Skeletal muscle tissue (tissue), 4 donors: ENCODE results near the gene TGFBR2. TPM values are rescaled to one million over a fixed set of nuclear protein-coding genes. Genes with fewer than 3 reads are reported as not detected.

Experiments
- H3K27ac ChIP-seq: one replicate; pipeline ENCODE4 v1.7.0; 2013; ENCODE audit warnings: mild to moderate bottlenecking, low read depth, low read length, inconsistent platforms
- H3K27me3 ChIP-seq, 3 donors: one replicate each; pipeline ENCODE4 v1.7.0; 2013; ENCODE audit warnings: low read length in 3 of 3; ENCODE audit not compliant: control insufficient read depth in 3 of 3, insufficient read depth in 3 of 3
- H3K36me3 ChIP-seq, 3 donors: one replicate each; pipeline ENCODE4 v1.7.0; 2013; ENCODE audit warnings: low read length in 3 of 3; ENCODE audit not compliant: control insufficient read depth in 3 of 3, insufficient read depth in 3 of 3
- H3K4me1 ChIP-seq, 3 donors: one replicate each; pipeline ENCODE4 v1.7.0; 2013; ENCODE audit warnings: low read length in 3 of 3, mild to moderate bottlenecking in 3 of 3; ENCODE audit not compliant: control insufficient read depth in 3 of 3, insufficient read depth in 3 of 3
- H3K4me3 ChIP-seq, 3 donors: one replicate each; pipeline ENCODE4 v1.7.0; 2013; ENCODE audit warnings: low read length in 3 of 3
- H3K9ac ChIP-seq, 3 donors: one replicate each; pipeline ENCODE4 v1.7.0; 2013; ENCODE audit warnings: low read length in 3 of 3, mild to moderate bottlenecking in 3 of 3, moderate library complexity in 2 of 3, low read depth in 1 of 3
- H3K9me3 ChIP-seq, 3 donors: one replicate each; pipeline ENCODE4 v1.7.0; 2013; ENCODE audit warnings: low read length in 3 of 3; ENCODE audit not compliant: control insufficient read depth in 3 of 3
- total RNA-seq: library from RNA; depleted of rRNA; stranded (reverse); fragments of >200 nt; gene quantifications from one replicate; pipeline ENCODE4 v1.2.3, GENCODE V29; 2014
- donor health status: Osteomylitis.

TGFBR2 gene
- total RNA-seq, 1 donor from 2014 or later, result 44.9 TPM

- no peak overlapping the region for H3K4me3 ChIP-seq
- H3K9ac ChIP-seq, result no peak overlapping the region
- peaks cover 0 to 35% (median 31%) of the 10 kb centered on the region in 3 donors for H3K4me1 ChIP-seq
- peaks cover 0 to 2% (median 0%) of the 10 kb centered on the region in 3 donors for H3K36me3 ChIP-seq
- no peaks in the 10 kb centered on the region for H3K27me3 ChIP-seq
- no peak overlapping the region for H3K27ac ChIP-seq
- H3K9me3 ChIP-seq, result no peaks in the 10 kb centered on the region
Measured at GRCh38 chr3:30616347-30617027, 10.1 kb downstream of the TGFBR2 start.

- H3K36me3 ChIP-seq, result peaks cover 0 to 2% (median 0%) of the 10 kb centered on the region in 3 donors
- no peaks in the 10 kb centered on the region for H3K27me3 ChIP-seq
- H3K4me1 ChIP-seq, result peaks cover 1 to 32% (median 29%) of the 10 kb centered on the region in 3 donors
- H3K4me3 ChIP-seq, result no peak overlapping the region
- no peak overlapping the region for H3K9ac ChIP-seq
- no peaks in the 10 kb centered on the region for H3K9me3 ChIP-seq
- no peak overlapping the region for H3K27ac ChIP-seq
Measured at GRCh38 chr3:30617069-30617468, 10.7 kb downstream of the TGFBR2 start.

GRCh38 chr3:30617653-30618052 is 11.3 kb downstream of the TGFBR2 start:
- H3K27ac ChIP-seq, result no peak overlapping the region
- H3K4me1 ChIP-seq, result peaks cover 3 to 32% (median 25%) of the 10 kb centered on the region in 3 donors
- H3K9ac ChIP-seq, result no peak overlapping the region
- H3K4me3 ChIP-seq, result no peak overlapping the region
- H3K9me3 ChIP-seq, result no peaks in the 10 kb centered on the region
- H3K27me3 ChIP-seq, result no peaks in the 10 kb centered on the region
- H3K36me3 ChIP-seq, result peaks cover 0 to 2% (median 0%) of the 10 kb centered on the region in 3 donors

DNA sequence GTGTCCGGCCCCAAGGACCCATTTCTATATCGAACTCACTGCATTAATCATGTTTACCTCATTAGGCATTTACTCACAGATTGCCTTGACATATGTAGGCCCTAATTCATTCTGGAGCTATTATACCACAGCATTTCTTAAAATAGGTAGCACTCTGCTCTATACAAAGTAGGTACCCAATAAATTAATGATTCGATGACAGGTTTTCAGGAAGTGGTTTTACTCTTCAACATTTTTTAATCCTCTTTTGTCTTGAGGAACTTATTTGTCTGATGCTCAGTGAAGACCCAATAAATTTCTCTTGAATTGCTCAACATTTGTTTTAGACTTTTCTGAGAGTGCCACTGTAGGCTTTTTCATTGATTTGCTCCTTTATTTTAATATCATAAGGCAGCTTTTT is 12.1 kb downstream of the TGFBR2 start:
- Histone ChIP-seq H3K4me3 (no peak overlapping the region), H3K36me3 (peaks cover 0 to 2% (median 0%) of the 10 kb centered on the region in 3 donors), H3K9ac (no peak overlapping the region), H3K27me3 (no peaks in the 10 kb centered on the region), H3K4me1 (peaks cover 5 to 27% (median 20%) of the 10 kb centered on the region in 3 donors), H3K27ac (no peak overlapping the region), H3K9me3 (no peaks in the 10 kb centered on the region)

GRCh38 chr3:30619318-30619717 is 12.9 kb downstream of the TGFBR2 start:
- H3K9me3 ChIP-seq, result no peaks in the 10 kb centered on the region
- peaks cover 0 to 2% (median 0%) of the 10 kb centered on the region in 3 donors for H3K36me3 ChIP-seq
- no peak overlapping the region for H3K27ac ChIP-seq
- peaks cover 6 to 25% (median 17%) of the 10 kb centered on the region in 3 donors for H3K4me1 ChIP-seq
- H3K27me3 ChIP-seq, result no peaks in the 10 kb centered on the region
- H3K4me3 ChIP-seq, result no peak overlapping the region
- H3K9ac ChIP-seq, result no peak overlapping the region

GRCh38 chr3:30620402-30621360 is 14.3 kb downstream of the TGFBR2 start:
- peaks cover 6 to 18% (median 17%) of the 10 kb centered on the region in 3 donors for H3K4me1 ChIP-seq
- H3K27ac ChIP-seq, result no peak overlapping the region
- H3K36me3 ChIP-seq, result peaks cover 0 to 2% (median 0%) of the 10 kb centered on the region in 3 donors
- H3K4me3 ChIP-seq, result no peak overlapping the region
- H3K9me3 ChIP-seq, result no peaks in the 10 kb centered on the region
- H3K9ac ChIP-seq, result no peak overlapping the region
- no peaks in the 10 kb centered on the region for H3K27me3 ChIP-seq

GRCh38 chr3:30621576-30621975 is 15.2 kb downstream of the TGFBR2 start:
- Histone ChIP-seq H3K4me1 (peaks cover 11 to 27% (median 21%) of the 10 kb centered on the region in 3 donors), H3K27me3 (no peaks in the 10 kb centered on the region), H3K36me3 (peaks cover 0 to 2% (median 0%) of the 10 kb centered on the region in 3 donors), H3K9me3 (no peaks in the 10 kb centered on the region), H3K27ac (no peak overlapping the region), H3K9ac (no peak overlapping the region), H3K4me3 (no peak overlapping the region)

GRCh38 chr3:30622047-30622545 is 15.7 kb downstream of the TGFBR2 start:
- no peak overlapping the region for H3K27ac ChIP-seq
- H3K27me3 ChIP-seq, result no peaks in the 10 kb centered on the region
- H3K4me1 ChIP-seq, result peaks cover 14 to 30% (median 23%) of the 10 kb centered on the region in 3 donors
- no peaks in the 10 kb centered on the region for H3K9me3 ChIP-seq
- H3K9ac ChIP-seq, result no peak overlapping the region
- no peak overlapping the region for H3K4me3 ChIP-seq
- peaks cover 0 to 2% (median 0%) of the 10 kb centered on the region in 3 donors for H3K36me3 ChIP-seq

DNA sequence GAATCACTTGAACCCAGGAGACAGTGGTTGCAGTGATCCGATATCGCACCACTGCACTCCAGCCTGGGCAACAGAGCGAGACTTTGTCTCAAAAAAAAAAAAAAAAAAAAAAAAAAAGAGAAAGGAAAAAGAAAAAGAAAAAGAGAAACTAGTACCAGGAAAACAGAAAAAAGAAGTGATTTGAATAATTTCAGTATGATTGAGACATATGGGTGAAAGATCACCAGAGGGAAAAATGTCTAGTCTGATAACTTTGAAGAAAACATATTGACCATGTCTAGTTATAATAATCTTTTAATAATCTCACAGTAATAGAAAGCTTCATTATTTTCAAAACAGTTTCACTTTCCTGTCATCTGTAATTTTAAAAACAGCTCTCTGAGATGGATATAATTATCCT is 16.4 kb downstream of the TGFBR2 start:
- H3K4me1 ChIP-seq, result peaks cover 14 to 34% (median 22%) of the 10 kb centered on the region in 3 donors
- H3K4me3 ChIP-seq, result no peak overlapping the region
- no peaks in the 10 kb centered on the region for H3K36me3 ChIP-seq
- no peak overlapping the region for H3K27ac ChIP-seq
- no peaks in the 10 kb centered on the region for H3K27me3 ChIP-seq
- H3K9me3 ChIP-seq, result no peaks in the 10 kb centered on the region
- no peak overlapping the region for H3K9ac ChIP-seq
